Transverse colon (tissue), 4 donors: Measurements from ENCODE around the gene RECK. TPM values are rescaled to one million over a fixed set of nuclear protein-coding genes. Genes with fewer than 3 reads are reported as not detected.
"Not testable (repeated sequence)": the region's sequence is repeated elsewhere in the genome, so short reads cannot be mapped to it uniquely, and the experiment has no call there.

Experiments used
- DNase-seq: peaks from one replicate; pipeline ENCODE4 v3.0.0-alpha.2; 2019
- H3K27ac ChIP-seq, 4 donors: fragments of 200-600 bp; sonication (generic); 2 replicates each; pipeline ENCODE4 v1.5.1; 2016 to 2018; ENCODE audit warnings: inconsistent platforms in 4 of 4
- H3K27me3 ChIP-seq: fragments of 200-600 bp; sonication (generic); 2 replicates; pipeline ENCODE4 v1.5.1; 2017; ENCODE audit warnings: inconsistent platforms
- H3K36me3 ChIP-seq, 4 donors: fragments of 200-600 bp; sonication (generic); 2 replicates each; pipeline ENCODE4 v1.5.1; 2017 to 2019; ENCODE audit warnings: inconsistent platforms in 4 of 4
- H3K4me1 ChIP-seq, 4 donors: fragments of 200-600 bp; sonication (generic); 2 replicates each; pipeline ENCODE4 v1.5.1; 2017 to 2020; ENCODE audit warnings: inconsistent platforms in 4 of 4
- H3K4me3 ChIP-seq, 4 donors: fragments of 200-600 bp; sonication (generic); 1 replicate in 1 of 4; 2 replicates in 3 of 4; pipeline versions ENCODE4 v1.5.1 to v1.6.1; 2017 to 2019; ENCODE audit warnings: inconsistent platforms in 4 of 4
- H3K9me3 ChIP-seq, 2 donors: fragments of 200-600 bp; sonication (generic); 2 replicates each; pipeline ENCODE4 v1.5.1; 2017 to 2019; ENCODE audit warnings: inconsistent platforms in 2 of 2
- EP300 ChIP-seq: sonication (generic); formaldehyde crosslinking; IDR thresholded peaks from one replicate; pipeline ENCODE4 v1.6.1; 2017; ENCODE audit warnings: antibody characterized with exemption, low read depth
- POLR2A ChIP-seq: fragments of 450-650 bp; IDR thresholded peaks from one replicate; pipeline ENCODE4 v1.6.1; 2016; ENCODE audit warnings: antibody characterized with exemption, mild to moderate bottlenecking, moderate library complexity
- POLR2AphosphoS5 ChIP-seq, 3 donors: sonication (generic); formaldehyde crosslinking; IDR thresholded peaks; one replicate each; pipeline ENCODE4 v1.6.1; 2016; ENCODE audit warnings: antibody characterized with exemption in 3 of 3
- WGBS, 2 donors: methylation state at CpG; one replicate each; pipeline ENCODE4 v1.1.5; 2018; ENCODE audit warnings: low coverage in 1 of 2; 5-methylcytosine and 5-hydroxymethylcytosine counted together
- in situ Hi-C, 4 donors: fragments of 200-750 bp; cut with MboI; loops; one replicate each; pipeline versions ENCODE4 v1.15.0 to v1.15.1; 2017; ENCODE audit warnings: low sequenced_read_pairs in 3 of 4, low pct_ligation_motif_present in 1 of 4, low pct_unique_long_range_greater_than_20kb in 1 of 4
- intact Hi-C: fragments of 100-400 bp; cut with DNase I; formaldehyde crosslinking; loops from one replicate; pipeline ENCODE4 v1.15.1; 2023; ENCODE audit warnings: low total_unique reads
- total RNA-seq, 4 donors: library from RNA; depleted of rRNA; stranded (reverse); fragments of >200 nt; gene quantifications; one replicate each; pipeline ENCODE4 v1.1.0, GENCODE V29; 2016
- TF ChIP-seq, protein P1 (sequence below), 5 experiments: fragments of 200-600 bp in 3 of 5; fragments of 450-650 bp in 2 of 5; sonication (generic) in 3 of 5; IDR thresholded peaks; 1 replicate in 2 of 5; 2 replicates in 3 of 5; pipeline ENCODE4 v1.5.1; 2016 to 2017; ENCODE audit warnings: antibody characterized with exemption in 5 of 5, inconsistent platforms in 3 of 5, mild to moderate bottlenecking in 2 of 5, moderate library complexity in 1 of 5

The RECK gene
- total RNA-seq, 4 donors from 2014 or later = 1.5 to 30.3 (median 6.0) TPM

DNA sequence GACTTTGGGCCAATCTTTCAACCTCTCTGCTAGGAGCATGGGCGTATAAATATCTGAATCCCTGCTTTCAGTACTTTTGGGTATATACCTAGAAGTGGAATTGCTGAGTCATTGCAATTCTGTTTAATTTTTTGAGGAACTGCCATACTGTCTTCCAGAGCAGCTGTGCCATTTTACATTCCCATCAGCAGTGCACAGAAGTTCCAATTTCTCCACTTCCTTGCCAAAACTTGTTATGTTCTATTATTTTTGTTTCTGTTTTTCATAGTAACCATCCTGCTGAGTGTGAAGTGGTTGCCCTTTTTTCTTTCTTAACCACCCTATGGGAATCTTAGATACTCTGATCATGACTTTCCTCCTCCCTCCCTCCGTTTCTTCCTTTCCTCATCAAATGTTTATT, 121.4 kb downstream of the RECK start:
- H3K9me3 ChIP-seq = no peaks in the 10 kb centered on the region
- H3K27me3 ChIP-seq = no peaks in the 10 kb centered on the region
- 71 to 73% methylated on average over 2 of the region's 2 CpGs for WGBS, 2 donors
- in situ Hi-C loops = loop anchor here in 1 of 4 donors (25.0 kb wide), 1 partner anchor 121 kb away; the partner anchor contains the start of gene RECK
- H3K4me3 ChIP-seq = no peak overlapping the region
- peaks cover 0 to 16% (median 5%) of the 10 kb centered on the region in 4 donors for H3K36me3 ChIP-seq
- intact Hi-C loops = no loop called here
- peaks cover 8 to 28% (median 20%) of the 10 kb centered on the region in 4 donors for H3K4me1 ChIP-seq
- no peak for DNase-seq
- TF ChIP-seq POLR2A = no peak
- TF ChIP-seq POLR2AphosphoS5 (IDR thresholded peaks at IDR 0.05) = no peak
- no peak for TF ChIP-seq EP300
- TF ChIP-seq, protein P1, sequence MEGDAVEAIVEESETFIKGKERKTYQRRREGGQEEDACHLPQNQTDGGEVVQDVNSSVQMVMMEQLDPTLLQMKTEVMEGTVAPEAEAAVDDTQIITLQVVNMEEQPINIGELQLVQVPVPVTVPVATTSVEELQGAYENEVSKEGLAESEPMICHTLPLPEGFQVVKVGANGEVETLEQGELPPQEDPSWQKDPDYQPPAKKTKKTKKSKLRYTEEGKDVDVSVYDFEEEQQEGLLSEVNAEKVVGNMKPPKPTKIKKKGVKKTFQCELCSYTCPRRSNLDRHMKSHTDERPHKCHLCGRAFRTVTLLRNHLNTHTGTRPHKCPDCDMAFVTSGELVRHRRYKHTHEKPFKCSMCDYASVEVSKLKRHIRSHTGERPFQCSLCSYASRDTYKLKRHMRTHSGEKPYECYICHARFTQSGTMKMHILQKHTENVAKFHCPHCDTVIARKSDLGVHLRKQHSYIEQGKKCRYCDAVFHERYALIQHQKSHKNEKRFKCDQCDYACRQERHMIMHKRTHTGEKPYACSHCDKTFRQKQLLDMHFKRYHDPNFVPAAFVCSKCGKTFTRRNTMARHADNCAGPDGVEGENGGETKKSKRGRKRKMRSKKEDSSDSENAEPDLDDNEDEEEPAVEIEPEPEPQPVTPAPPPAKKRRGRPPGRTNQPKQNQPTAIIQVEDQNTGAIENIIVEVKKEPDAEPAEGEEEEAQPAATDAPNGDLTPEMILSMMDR (IDR thresholded peaks at IDR 0.05) = no peak
- peak overlapping the region; percentile 41 to 75 (median 70) for H3K27ac ChIP-seq

DNA sequence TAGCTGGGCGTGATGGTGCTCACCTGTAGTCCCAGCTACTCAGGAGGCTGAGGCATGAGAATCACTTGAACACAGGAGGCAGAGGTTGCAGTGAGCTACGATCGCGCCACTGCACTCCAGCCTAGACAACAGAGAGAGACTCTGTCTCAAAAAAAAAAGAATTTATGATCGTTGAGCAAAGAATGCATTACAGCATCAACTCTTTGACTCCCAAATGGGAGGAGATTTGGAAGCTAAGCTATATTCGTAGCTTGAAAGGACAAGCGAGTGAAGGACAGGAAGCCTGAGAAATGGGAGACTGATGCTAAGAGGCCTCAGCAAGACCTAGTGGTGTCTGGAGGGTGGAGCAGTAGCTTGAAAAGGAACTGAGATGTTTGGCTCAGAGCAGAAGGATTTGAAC, 122.2 kb downstream of the RECK start:
- no peak for TF ChIP-seq EP300
- no peak overlapping the region for H3K4me3 ChIP-seq
- H3K9me3 ChIP-seq = no peaks in the 10 kb centered on the region
- no peaks in the 10 kb centered on the region for H3K27me3 ChIP-seq
- peaks cover 0 to 16% (median 5%) of the 10 kb centered on the region in 4 donors for H3K36me3 ChIP-seq
- in situ Hi-C loops (loop anchor here in 1 of 4 donors (25.0 kb wide), 1 partner anchor 122 kb away; the partner anchor contains the start of gene RECK), intact Hi-C loops (no loop called here)
- H3K27ac ChIP-seq = peak overlapping the region; percentile 41 to 75 (median 70)
- WGBS, 2 donors = 40 to 77% methylated on average over 3 to 7 of the region's 7 CpGs
- peaks cover 16 to 29% (median 23%) of the 10 kb centered on the region in 4 donors for H3K4me1 ChIP-seq
- no peak for DNase-seq

DNA sequence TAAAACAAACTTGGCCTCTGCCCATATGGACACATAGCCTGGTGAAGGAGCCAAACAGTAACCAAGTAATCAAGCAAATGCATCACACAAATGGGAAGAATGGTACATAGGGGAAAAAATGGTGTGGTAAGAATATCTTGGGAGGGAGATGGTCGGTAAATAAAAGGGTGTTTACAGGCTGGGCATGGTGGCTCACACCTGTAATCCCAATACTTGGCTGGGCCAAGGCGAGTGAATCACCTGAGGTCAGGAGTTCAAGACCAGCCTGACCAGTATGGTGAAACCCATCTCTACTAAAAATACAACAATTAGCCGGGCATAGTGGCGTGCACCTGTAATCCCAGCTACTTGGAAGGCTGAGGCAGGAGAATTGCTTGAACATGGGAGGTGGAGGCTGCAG, 122.8 kb downstream of the RECK start:
- H3K9me3 ChIP-seq, H3K27me3 ChIP-seq, H3K4me3 ChIP-seq, DNase-seq, intact Hi-C loops: not testable (repeated sequence)
- Histone ChIP-seq H3K27ac (peak overlapping the region; percentile 41 to 75 (median 70)), H3K36me3 (peaks cover 0 to 16% (median 5%) of the 10 kb centered on the region in 4 donors), H3K4me1 (peaks cover 12 to 27% (median 18%) of the 10 kb centered on the region in 4 donors)
- WGBS, 2 donors = 92 to 100% methylated on average over 1 to 4 of the region's 4 CpGs
- in situ Hi-C loops = loop anchor here in 1 of 4 donors (25.0 kb wide), 1 partner anchor 122 kb away; the partner anchor contains the start of gene RECK

DNA sequence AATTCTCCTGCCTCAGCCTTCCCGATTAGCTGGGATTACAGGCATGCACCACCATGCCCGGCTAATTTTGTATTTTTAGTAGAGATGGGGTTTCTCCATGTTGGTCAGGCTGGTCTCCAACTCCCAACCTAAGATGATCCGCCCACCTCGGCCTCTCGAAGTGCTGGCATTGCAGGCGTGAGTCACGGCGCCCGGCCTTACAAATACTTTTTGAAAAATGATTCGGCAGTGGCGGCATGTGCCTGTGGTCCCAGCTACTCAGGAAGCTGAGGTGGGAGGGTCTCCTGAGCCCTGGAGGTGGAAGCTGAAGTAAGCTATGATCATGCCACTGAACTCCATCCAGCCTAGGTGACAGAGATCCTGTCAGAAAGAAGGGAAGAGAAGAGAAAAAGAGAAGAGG, 123.4 kb downstream of the RECK start:
- H3K27ac ChIP-seq = peak overlapping the region in 2 of 4 donors; percentile 80 to 82
- intact Hi-C loops = not testable (repeated sequence)
- 81 to 88% methylated on average over 9 to 11 of the region's 11 CpGs for WGBS, 2 donors

DNA sequence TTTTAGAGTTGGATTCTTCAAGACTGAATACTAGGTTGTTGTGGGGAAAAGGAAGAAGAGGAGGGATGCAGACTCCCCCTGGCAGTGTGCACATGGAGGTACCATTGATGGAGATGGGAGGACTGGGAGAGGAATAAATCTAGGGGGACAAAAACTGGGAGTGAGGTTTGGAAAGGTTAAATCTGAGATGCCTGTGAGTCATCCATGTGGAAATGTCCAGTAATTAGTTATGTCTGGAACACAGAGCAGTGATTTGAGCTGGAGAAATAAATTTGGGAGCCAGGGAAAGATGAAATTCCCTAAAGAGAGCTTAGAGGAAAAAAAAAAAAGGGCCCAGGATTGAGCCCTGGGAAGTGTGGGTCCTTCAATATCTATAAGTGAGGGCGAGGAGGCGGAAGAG, 124.5 kb downstream of the RECK start:
- in situ Hi-C loops = loop anchor here in 2 of 4 donors (10.0 to 25.0 kb wide), 2 partner anchors 56 to 124 kb away; partner anchors contain the start of gene RECK (in 1 of the 2)
- H3K27ac ChIP-seq = peak overlapping the region; percentile 79 to 84 (median 81)
- intact Hi-C loops = no loop called here

More for the DNA sequence above, 123.4 kb downstream of the RECK start:
- not testable (repeated sequence) for H3K4me3 ChIP-seq, H3K27me3 ChIP-seq, H3K9me3 ChIP-seq, DNase-seq
- H3K4me1 ChIP-seq = peaks cover 8 to 23% (median 15%) of the 10 kb centered on the region in 4 donors
- in situ Hi-C loops = loop anchor here in 2 of 4 donors (10.0 to 25.0 kb wide), 2 partner anchors 55 to 123 kb away; partner anchors contain the start of gene RECK (in 1 of the 2)
- peaks cover 0 to 16% (median 5%) of the 10 kb centered on the region in 4 donors for H3K36me3 ChIP-seq

More for the DNA sequence above, 124.5 kb downstream of the RECK start:
- Histone ChIP-seq H3K9me3 (no peaks in the 10 kb centered on the region), H3K4me1 (peaks cover 9 to 30% (median 20%) of the 10 kb centered on the region in 4 donors), H3K27me3 (no peaks in the 10 kb centered on the region), H3K36me3 (peaks cover 0 to 8% (median 3%) of the 10 kb centered on the region in 4 donors), H3K4me3 (no peak overlapping the region)
- 81% methylated on average over 2 of the region's 2 CpGs; no CpG with 5 or more reads in 1 of the 2 donors for whole genome bisulfite sequencing, 2 donors
- DNase-seq = no peak
- no peak for TF ChIP-seq POLR2AphosphoS5 (IDR thresholded peaks at IDR 0.05)
- TF ChIP-seq, protein P1 (IDR thresholded peaks at IDR 0.05) = no peak
- no peak for TF ChIP-seq EP300
- no peak for TF ChIP-seq POLR2A
